ENCODE data around the gene CSTB.

The CSTB gene

DNA sequence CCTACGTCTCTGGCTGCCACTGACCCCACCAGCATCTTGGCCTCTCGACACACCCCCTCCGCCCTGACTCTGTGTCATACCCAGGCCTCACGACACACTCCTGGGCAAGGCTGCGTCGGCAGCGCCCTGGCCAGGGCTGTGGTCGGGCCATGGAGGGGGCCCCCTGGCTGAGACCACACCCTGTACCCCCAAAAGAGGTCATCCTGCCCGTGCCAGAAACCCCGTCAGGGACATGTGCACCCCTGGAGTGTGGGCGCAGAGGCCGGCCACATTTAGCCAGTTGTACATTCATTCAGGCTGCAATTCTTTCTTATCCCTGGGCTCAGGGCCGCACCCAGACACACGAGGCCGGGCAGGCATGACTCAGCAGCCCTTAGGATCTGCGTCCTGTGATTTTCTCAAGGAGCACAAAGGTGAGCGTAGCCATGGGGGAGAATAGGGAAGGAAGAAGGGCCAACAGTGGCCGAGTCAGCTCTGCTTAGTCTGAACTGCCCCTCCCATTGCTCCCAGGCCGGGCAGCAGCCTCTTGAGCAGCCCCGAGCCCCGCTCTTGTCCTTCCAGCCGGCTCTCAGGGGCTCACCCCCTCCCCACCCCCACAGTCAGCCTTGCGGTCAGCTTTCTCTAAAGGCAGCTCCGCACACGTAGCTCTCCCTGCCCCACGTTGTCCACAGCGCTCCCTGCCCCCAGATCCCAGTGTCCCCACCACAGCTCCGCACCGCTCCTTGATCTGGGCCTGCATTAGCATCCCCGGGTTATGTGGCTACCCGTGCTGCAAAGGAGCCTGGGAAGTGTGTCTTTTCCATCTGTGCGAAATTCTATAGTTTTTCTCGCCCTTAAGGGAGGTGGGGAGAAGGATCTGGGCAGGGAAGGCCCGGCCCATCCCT is 7.9 kb downstream of the CSTB start:
- no peak for DNase-seq (ENCODE audit: low read depth in 3 of 3)

DNA sequence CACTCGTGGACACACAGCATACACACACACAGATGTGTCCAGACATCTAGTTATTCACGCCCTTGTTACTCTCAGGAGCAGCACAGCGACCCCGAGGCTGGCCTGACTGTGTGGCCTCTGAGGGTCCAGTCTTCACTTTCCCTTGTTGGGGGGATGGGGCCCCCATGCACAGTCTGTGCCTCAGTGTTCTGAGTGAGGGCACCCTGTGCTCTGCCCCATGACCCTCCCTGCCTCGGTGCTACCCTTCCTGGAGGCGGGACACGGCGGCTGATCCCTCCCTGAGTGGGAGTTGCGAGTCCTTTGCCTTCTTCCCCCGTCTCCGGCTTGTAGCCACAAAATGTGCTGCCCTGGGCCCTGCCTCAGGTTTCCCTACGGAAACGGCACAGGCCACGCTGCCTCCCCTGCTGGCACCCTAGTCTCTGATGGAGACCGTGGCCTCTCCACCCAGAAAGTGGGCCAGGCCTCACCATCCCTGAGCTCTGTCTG is 8.6 kb downstream of the CSTB start:
- no peak for DNase-seq (ENCODE audit: low read depth in 3 of 3)

DNA sequence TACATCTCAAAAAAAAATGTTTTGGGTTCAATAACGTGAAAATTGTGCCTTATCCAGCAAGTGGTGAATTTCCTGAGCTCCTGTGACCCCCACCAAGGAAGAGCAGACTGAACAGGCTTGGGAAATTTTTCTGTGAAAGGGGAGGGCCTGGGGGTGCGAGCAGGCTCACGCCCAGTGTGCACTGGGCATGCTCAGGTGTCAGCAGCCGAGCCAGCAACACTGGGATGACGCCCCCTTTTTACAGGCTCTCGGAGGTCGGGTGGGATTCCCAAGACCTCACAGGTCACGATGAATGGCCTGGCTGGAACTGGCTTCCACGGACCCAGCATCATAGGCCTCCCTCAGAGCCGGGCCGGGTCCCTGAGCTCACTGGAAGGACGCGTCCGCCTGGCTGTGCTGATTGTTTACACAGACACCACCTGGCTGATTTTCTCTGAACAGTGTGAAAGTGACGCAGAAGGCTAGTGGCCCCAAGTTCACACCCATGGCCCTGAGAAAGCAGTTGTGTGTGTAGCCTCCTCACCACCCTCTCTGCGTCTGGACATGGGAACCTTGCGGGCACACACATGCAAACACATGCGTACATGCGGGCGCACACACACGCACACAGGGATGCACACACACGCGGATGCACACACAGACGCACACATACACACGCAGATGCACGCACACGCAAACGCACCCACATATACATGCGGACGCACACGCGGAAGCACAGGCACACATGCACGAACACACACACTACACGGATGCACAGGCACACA is 9.2 kb downstream of the CSTB start:
- DNase-seq (ENCODE audit: low read depth in 3 of 3) = no peak

DNA sequence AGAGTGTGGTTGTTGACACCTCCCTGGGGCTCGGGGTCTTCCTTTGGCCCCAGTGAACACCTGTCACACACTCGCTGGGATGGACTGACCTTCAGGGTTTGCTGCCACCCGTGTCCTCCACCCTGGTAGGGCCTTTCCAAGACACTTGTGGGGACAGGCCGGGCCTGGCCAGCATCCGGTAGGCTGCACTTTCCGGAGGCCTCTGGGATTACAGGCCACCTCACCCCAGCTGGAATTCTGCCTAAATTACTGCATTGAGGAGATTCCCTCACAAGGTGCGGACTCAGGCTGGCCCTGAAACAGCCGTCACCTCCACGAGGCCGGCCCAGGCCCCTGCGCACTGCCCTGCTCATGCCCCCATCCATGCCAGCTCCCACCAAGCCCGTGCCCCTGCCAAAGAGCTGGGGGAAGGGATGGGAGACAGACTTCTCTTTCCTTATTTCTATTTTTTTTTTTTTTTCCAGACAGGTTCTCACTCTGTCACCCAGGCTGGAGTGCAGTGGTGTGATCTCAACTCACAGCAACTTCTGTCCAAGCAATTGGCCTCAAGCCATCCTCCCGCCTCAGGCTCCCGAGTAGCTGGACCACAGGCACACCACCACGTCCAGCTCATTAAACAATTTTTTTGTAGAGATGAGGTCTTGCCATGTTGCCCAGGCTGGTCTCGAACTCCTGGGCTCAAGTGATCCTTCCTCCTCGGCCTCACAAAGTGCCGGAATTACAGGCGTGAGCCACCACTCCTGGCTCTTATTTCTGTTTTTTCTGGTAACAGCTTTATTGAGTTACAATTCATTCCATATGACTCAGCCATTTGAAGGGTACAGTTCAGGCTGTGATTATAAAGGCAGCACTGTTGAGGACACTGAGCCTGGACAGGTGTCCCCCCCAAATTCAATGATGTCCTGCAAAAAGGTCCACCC is 11.3 kb downstream of the CSTB start:
- DNase-seq (ENCODE audit: low read depth in 3 of 3) = no peak

DNA sequence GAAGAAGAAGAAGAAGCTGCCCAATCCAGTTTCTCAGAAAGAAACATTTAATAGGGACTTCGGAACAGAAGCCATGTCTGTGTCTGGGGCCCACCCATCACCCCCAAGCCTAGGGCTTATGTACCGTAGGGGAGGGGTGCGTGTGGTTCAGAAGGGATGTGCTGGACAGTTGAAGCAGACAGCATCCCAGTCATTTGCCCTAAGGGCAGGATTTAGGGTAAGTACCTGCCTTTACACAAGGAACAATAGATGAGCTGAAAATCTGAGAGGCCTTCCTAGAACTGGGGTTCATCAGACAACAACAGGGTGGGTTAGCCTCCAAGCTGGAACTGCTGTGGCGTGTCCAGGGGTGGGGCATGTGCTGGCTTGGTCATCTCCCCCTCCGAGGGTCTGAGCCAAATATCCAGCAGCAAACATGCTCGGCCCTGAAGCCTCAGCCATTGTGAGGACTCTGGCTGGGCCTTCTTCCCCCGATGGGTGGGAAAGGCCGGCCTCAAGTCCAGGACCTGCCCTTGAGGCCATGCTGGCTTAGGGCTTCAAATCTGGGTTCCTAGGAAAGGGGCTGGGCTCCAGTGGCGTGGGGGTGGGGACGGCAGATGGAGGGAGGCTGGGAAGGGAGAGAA is 12.1 kb downstream of the CSTB start:
- no peak for DNase-seq (ENCODE audit: low read depth in 3 of 3)

DNA sequence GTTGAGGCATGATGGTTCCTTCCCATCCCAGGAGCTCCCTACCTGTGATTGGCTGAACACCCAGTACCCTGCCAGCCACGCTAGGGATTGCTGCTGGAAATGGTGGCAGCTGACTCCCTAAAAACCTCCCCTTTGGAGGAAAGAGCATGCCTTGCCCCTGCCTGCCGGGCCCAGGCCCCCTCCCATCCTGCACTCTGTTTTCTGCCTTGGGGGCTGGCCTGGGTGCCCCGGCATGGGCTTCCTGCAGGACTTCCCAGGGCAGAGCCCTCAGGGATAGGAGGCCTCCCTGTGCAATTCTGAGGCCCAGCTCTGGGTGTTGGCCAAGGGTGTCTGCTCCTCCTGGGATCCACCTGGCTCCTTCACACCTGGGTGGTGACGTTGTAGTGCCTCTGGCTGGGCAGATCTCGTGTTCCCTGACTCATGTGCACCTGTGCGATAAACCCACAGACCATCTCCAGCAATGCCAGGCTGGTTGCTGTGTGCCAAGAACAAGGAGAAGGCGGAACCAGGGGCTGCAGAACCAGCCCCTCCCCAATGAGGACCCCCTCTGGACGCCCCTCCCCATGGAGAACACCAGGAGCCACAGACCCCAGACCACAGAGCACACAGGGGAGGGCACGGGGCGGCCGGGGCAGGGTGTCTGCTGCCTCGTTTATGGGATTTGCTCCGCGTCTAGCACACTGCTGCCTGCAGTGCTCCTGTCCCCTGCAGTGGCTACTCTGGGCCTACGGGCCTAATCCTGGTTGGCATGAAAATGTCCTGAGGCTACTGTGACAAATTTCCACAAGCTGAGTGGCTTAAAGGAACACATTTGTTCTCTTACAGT is 13.6 kb downstream of the CSTB start:
- no peak for DNase-seq (ENCODE audit: low read depth in 3 of 3)

DNA sequence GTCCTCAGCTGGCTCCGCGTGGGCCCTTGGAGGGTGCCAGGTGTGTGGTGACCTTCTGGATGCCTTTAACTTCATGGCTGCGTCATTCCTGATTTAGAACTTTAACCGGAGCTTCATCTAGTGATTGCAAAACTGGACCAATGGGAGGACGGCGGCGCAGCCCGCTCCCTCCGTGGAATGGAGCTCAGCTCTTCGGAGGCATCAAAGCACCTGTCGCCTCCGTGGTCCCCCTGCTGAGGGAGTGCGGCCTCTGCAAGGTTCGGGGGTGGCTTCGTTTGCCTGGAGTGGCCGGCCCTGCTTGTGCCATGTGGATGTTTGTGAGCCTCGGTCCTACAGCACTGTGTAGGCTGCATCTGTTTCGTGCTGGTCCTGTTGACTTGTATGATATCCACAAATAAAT is 14.2 kb downstream of the CSTB start:
- DNase-seq (ENCODE audit: low read depth in 3 of 3) = no peak

DNA sequence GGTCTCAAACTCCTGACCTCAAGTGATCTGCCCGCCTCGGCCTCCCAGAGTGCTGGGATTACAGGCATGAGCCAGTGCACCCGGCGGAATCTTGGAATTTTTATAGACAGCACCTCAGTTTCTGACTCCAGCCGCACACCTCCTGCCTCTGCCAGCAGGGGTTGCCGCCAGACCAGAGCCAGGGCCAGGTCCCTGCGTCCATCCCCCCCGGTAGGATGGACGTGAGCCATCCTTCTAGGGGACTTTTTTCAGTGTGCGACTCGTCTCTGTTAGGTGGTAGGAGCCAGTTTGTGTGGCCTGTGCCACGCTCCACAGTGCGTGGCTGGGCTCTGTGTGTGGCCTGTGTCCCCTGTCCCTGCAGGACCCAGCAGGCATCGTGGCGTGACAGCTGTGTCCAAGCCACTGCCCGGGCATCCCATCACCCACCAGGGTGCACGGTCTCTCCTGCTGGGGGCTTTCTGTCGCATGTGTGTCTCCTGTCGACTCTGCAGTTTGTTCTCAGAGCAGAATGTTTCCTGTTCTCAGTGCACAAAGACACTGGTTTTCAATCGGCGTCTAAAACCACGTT is 15.6 kb downstream of the CSTB start:
- no peak for DNase-seq (ENCODE audit: low read depth in 3 of 3)

DNA sequence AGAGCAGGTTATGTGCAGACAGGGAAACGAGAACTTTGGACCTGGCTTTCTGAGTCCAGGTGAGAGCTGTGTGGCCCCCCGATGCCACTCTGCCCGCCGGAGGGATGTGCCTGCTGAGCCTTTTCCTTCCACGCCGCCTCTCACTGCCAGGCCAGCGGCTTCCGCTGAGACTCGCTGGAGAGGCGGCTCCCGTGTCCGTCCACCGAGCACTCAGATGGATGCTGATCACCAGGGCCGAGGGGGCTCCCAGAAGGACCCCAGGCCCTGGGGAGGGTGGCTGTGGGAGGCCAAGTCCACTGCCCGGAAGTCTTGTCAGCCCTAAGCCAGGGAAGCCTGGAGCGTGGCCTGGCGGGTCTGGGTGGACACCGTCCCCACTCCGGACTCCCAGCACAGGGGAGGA is 16.5 kb downstream of the CSTB start:
- DNase-seq (ENCODE audit: low read depth in 3 of 3) = no peak

DNA sequence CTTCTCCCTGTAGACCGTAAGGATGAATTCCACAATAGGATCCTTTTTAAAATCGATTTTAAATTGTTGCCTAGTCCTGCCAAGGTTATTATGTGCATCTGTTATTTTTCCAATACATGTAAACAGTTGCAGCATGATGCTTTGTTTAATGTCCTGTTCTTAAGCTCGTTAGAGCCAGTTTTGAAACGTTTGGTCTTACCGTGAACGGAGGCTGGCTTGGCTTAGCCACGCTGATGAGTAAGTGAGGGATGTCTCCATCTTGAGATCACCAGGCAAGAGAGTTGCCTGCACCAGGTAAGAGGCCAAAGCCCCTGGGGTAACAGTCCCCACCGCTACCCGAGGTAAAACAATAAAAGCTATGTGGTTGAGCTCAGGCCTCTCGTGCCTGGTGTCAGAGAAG is 17.3 kb downstream of the CSTB start:
- no peak for DNase-seq (ENCODE audit: low read depth in 3 of 3)

DNA sequence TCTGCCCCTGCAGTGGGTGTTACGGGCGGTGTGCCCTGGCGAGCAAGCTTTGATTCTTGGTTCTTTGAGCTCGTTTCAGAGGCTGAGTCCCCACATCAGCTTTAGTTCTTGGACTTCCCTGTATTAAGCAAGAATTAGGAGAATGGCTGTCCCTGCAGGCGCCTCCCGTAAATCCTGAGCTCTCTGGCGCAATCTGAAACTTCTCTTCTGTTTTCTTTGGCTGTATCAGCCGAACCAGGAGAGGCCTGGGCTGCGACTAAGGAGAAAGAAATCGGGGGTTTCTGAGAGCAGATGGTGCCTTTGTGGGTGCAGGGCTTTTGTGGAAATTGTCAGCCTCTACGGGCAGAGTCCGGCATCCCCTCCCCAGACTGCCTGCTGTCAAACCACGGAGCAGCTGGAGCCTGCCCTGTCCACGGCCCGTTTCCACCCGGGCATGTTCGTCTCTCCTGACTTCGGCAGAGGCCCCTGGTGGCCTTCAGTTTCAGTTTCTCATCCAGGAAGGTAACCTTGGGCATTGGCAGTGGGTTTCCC is 17.9 kb downstream of the CSTB start:
- no peak for DNase-seq (ENCODE audit: low read depth in 3 of 3)

DNA sequence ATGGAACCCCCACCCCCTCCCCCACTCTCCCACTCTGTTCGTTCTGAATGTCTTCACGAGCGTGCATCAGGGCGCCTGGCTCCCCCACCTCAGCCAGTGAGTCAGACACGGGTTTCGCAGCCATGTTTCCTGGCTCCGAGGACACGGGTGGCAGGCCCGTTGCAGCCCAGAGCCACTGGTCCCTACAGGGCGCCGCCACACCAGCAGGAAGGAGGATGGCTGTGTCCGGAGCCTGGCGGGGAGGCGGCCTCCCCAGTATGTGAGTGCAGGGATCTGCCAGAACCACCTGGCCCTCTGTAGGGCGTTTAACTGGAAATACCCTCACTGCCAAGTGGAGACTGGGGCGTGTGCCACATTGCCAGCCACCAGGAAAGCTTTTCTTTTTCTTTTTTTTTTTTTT is 18.5 kb downstream of the CSTB start:
- no peak for DNase-seq (ENCODE audit: low read depth in 3 of 3)

DNA sequence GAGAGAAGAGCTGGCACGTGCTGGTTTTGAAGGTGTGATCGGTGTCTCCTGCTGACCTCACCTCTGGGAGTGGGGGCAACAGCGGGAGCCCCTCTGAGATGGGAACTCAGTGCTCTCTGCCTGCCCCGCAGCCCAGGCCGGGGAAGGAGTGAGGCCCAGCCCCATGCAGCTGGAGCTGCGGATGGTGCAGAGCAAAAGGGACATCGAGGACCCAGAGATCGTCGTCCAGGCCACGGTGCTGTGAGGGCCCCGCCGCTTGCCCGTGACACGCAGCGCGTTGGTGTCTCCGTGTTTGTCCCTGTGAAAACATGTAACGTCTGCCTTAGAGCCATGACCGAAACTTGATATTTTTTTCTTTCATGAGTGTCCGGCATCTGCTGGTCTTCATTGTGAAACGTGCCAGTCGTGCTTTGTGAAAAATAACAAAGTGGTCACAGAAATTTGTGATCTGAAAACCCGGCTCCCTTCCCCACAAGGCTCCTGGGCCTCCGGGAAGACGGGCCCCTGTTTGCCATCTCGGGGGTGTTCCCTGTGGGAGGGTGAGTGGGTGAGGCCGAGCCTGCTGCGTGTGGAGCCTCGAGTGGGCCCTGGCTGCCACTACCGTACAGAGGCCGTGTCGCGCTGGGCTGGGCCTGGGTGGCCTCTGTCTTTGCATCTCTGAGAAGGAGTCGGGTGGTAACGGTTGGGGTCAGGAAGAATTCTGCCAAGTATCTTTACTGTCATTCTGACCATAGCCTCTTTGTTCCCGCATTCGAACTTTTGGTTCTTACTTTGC is 20.1 kb downstream of the CSTB start:
- no peak for DNase-seq (ENCODE audit: low read depth in 3 of 3)

DNA sequence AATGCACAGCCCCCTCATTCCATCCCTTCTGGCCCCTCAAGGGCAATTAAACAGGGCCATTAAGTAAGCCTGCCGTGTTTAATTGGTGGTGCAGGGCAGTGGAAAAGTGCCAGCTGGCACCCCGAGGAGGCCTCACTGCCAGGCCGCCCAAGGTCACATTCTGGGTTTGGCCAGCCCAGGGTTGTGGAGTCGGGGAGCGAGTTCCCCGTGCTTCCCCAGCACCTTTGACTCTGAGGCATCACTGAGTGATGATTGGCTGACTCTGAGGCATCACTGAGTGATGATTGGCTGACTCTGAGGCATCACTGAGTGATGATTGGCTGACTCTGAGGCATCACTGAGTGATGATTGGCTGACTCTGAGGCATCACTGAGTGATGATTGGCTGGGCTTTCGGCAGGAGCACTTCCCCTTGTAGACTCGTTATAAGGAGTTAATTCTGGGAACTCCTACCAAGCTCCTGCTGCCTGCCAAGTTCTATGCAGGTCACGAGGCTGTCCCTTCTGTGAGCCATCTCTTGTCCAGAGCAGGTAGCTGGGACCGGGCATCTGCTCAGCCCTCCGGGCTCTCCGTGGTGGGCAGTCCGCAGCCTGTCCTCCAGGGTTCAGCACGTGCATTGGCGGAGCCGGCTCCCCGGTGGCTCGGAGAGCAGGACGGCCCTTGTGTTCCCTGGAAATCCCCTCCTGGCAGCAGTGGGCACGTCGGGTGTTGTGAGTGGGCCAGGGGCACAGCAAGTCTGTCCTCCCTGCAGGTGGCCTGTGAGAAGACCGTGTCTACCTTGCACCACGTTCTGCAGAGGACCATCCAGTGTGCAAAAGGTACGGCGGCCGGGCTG is 20.9 kb downstream of the CSTB start:
- no peak for DNase-seq (ENCODE audit: low read depth in 3 of 3)

DNA sequence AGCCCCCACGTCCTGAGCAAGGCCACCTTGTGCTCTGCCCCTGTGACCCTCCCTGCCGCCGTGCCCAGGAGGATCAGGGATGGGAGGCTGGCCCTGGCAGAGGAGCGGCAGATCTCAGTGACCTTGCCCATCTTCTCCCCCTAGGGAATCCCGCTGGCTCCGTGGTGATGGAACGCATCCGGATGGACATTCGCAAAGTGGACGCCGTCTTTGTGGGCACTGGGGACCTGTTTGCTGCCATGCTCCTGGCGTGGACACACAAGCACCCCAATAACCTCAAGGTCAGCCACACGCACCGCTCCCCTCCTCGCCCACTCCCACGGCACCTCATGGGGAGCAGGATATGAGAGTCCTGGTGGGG is 22.7 kb downstream of the CSTB start:
- DNase-seq (ENCODE audit: low read depth in 3 of 3) = no peak

DNA sequence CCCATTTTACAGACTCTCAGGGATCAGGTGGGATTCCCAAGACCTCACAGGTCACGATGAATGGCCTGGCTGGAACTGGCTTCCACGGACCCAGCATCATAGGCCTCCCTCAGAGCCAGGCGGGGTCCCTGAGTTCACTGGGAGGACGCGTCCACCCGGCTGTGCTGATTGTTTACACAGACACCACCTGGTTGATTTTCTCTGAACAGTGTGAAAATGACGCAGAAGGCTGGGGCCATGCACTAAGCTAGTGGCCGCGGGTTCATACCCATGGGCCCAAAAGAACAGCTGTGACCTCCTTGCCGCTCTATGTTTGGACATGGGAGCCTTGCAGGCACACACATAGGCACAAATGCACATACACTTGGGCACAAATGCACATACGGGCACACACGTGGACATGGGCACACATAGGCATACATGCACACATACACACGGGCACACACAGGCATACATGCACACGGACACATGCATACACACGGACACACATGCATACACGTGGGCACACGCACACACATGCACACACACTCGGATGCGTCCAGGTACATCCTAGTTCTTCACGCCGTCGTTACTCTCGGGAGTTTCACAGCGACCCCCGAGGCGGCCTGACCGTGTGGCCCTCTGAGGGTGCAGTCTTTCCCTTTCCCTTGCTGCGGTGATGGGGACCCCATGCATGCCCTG is 23.2 kb downstream of the CSTB start:
- no peak for DNase-seq (ENCODE audit: low read depth in 3 of 3)

DNA sequence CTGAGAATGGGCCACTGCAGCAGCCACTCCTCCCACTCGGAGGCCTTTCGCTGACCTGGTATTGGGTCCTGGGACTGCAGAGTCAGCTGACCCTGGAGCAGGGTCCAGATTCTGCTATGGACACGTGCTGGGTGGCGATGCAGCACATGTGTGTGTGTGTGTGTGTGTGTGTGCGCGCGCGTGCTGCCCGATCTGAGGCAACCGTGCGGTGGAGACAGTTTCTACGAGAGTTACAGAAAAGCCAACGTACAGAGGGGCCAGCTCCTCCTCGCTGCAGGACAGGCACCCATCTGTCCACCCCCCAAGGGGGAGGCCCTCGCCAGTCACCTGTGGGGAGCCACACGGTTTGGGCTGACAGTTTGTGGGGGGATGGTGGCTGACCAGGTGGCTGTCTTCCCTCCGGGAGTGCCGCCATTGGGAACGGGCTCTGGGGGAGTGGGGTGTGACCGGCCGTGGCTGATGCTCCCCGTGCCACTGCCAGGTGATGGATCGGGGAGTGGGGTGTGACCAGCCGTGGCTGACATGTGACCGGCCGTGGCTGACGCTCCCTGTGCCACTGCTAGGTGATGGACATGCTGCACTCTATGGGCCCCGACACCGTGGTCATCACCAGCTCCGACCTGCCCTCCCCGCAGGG is 24.0 kb downstream of the CSTB start:
- DNase-seq (ENCODE audit: low read depth in 3 of 3) = no peak

Data from stimulated activated CD4-positive, alpha-beta T cell treated with anti-CD3 and anti-CD28 coated beads, TNF-alpha, amount 100 ng/mL, for 24 hours (primary cell).